ENCODE results near the gene MAL. TPM values are rescaled to one million over a fixed set of nuclear protein-coding genes. Genes with fewer than 3 reads are reported as not detected.

The MAL gene
- polyA plus RNA-seq, 1 donor, result 0.30 TPM

- WGBS (ENCODE audit: insufficient coverage, low lambda C conversion rate), result no CpG with 5 or more reads among the region's 23 CpGs
- no peaks in the 10 kb centered on the region for H3K4me1 ChIP-seq (ENCODE audit: control insufficient read depth, insufficient read depth, low read length)
- H3K36me3 ChIP-seq (ENCODE audit: control insufficient read depth, insufficient read depth, low read length), result no peaks in the 10 kb centered on the region
- no peak for DNase-seq
- H3K27me3 ChIP-seq (ENCODE audit: control insufficient read depth, insufficient read depth, low read length), result peaks cover 50% of the 10 kb centered on the region
- H3K4me3 ChIP-seq (ENCODE audit: low read length), result no peak overlapping the region
- H3K27ac ChIP-seq (ENCODE audit: low read length), result no peak overlapping the region
- H3K9me3 ChIP-seq (ENCODE audit: control insufficient read depth, low read depth, low read length), result no peaks in the 10 kb centered on the region
Observed at GRCh38 chr2:94996305-94997100, 29.0 kb upstream of the MAL start.

GRCh38 chr2:94997981-94998930 lies 27.3 kb upstream of the MAL start:
- Histone ChIP-seq H3K36me3 (ENCODE audit: control insufficient read depth, insufficient read depth, low read length) (no peaks in the 10 kb centered on the region), H3K27me3 (ENCODE audit: control insufficient read depth, insufficient read depth, low read length) (peaks cover 50% of the 10 kb centered on the region), H3K27ac (ENCODE audit: low read length) (no peak overlapping the region), H3K4me3 (ENCODE audit: low read length) (no peak overlapping the region), H3K9me3 (ENCODE audit: control insufficient read depth, low read depth, low read length) (no peaks in the 10 kb centered on the region), H3K4me1 (ENCODE audit: control insufficient read depth, insufficient read depth, low read length) (no peaks in the 10 kb centered on the region)
- DNase-seq, result no peak
- WGBS (ENCODE audit: insufficient coverage, low lambda C conversion rate), result no CpG with 5 or more reads among the region's 54 CpGs

GRCh38 chr2:94999431-94999883 lies 26.1 kb upstream of the MAL start:
- no CpG with 5 or more reads among the region's 7 CpGs for WGBS (ENCODE audit: insufficient coverage, low lambda C conversion rate)
- Histone ChIP-seq H3K4me1 (ENCODE audit: control insufficient read depth, insufficient read depth, low read length) (no peaks in the 10 kb centered on the region), H3K36me3 (ENCODE audit: control insufficient read depth, insufficient read depth, low read length) (no peaks in the 10 kb centered on the region), H3K27ac (ENCODE audit: low read length) (no peak overlapping the region), H3K27me3 (ENCODE audit: control insufficient read depth, insufficient read depth, low read length) (peaks cover 46% of the 10 kb centered on the region), H3K4me3 (ENCODE audit: low read length) (no peak overlapping the region), H3K9me3 (ENCODE audit: control insufficient read depth, low read depth, low read length) (no peaks in the 10 kb centered on the region)
- DNase-seq, result no peak

GRCh38 chr2:95001051-95001562 lies 24.4 kb upstream of the MAL start:
- H3K36me3 ChIP-seq (ENCODE audit: control insufficient read depth, insufficient read depth, low read length), result no peaks in the 10 kb centered on the region
- no peaks in the 10 kb centered on the region for H3K4me1 ChIP-seq (ENCODE audit: control insufficient read depth, insufficient read depth, low read length)
- H3K27me3 ChIP-seq (ENCODE audit: control insufficient read depth, insufficient read depth, low read length), result peaks cover 33% of the 10 kb centered on the region
- no CpG with 5 or more reads among the region's 5 CpGs for WGBS (ENCODE audit: insufficient coverage, low lambda C conversion rate)
- H3K9me3 ChIP-seq (ENCODE audit: control insufficient read depth, low read depth, low read length), result no peaks in the 10 kb centered on the region
- H3K4me3 ChIP-seq (ENCODE audit: low read length), result no peak overlapping the region
- DNase-seq, result no peak
- no peak overlapping the region for H3K27ac ChIP-seq (ENCODE audit: low read length)

GRCh38 chr2:95001701-95002100 lies 23.8 kb upstream of the MAL start:
- H3K27ac ChIP-seq (ENCODE audit: low read length), result no peak overlapping the region
- H3K4me3 ChIP-seq (ENCODE audit: low read length), result no peak overlapping the region
- peaks cover 30% of the 10 kb centered on the region for H3K27me3 ChIP-seq (ENCODE audit: control insufficient read depth, insufficient read depth, low read length)
- H3K36me3 ChIP-seq (ENCODE audit: control insufficient read depth, insufficient read depth, low read length), result no peaks in the 10 kb centered on the region
- no peak for DNase-seq
- no CpG with 5 or more reads among the region's 2 CpGs for WGBS (ENCODE audit: insufficient coverage, low lambda C conversion rate)
- H3K9me3 ChIP-seq (ENCODE audit: control insufficient read depth, low read depth, low read length), result no peaks in the 10 kb centered on the region
- H3K4me1 ChIP-seq (ENCODE audit: control insufficient read depth, insufficient read depth, low read length), result no peaks in the 10 kb centered on the region

- DNase-seq, result no peak
- WGBS (ENCODE audit: insufficient coverage, low lambda C conversion rate), result 100% methylated on average over 3 of the region's 5 CpGs
- Histone ChIP-seq H3K36me3 (ENCODE audit: control insufficient read depth, insufficient read depth, low read length) (no peaks in the 10 kb centered on the region), H3K27ac (ENCODE audit: low read length) (no peak overlapping the region), H3K9me3 (ENCODE audit: control insufficient read depth, low read depth, low read length) (no peaks in the 10 kb centered on the region), H3K4me1 (ENCODE audit: control insufficient read depth, insufficient read depth, low read length) (no peaks in the 10 kb centered on the region), H3K4me3 (ENCODE audit: low read length) (no peak overlapping the region), H3K27me3 (ENCODE audit: control insufficient read depth, insufficient read depth, low read length) (peaks cover 24% of the 10 kb centered on the region)
Observed at GRCh38 chr2:95002498-95002897, 23.0 kb upstream of the MAL start.

- Histone ChIP-seq H3K4me3 (ENCODE audit: low read length) (no peak overlapping the region), H3K36me3 (ENCODE audit: control insufficient read depth, insufficient read depth, low read length) (no peaks in the 10 kb centered on the region), H3K27ac (ENCODE audit: low read length) (no peak overlapping the region), H3K27me3 (ENCODE audit: control insufficient read depth, insufficient read depth, low read length) (peaks cover 6% of the 10 kb centered on the region), H3K9me3 (ENCODE audit: control insufficient read depth, low read depth, low read length) (no peaks in the 10 kb centered on the region), H3K4me1 (ENCODE audit: control insufficient read depth, insufficient read depth, low read length) (no peaks in the 10 kb centered on the region)
- DNase-seq, result no peak
- no CpG with 5 or more reads among the region's 5 CpGs for WGBS (ENCODE audit: insufficient coverage, low lambda C conversion rate)
Observed at GRCh38 chr2:95004287-95004686, 21.2 kb upstream of the MAL start.

GRCh38 chr2:95004711-95005110 lies 20.8 kb upstream of the MAL start:
- H3K9me3 ChIP-seq (ENCODE audit: control insufficient read depth, low read depth, low read length), result no peaks in the 10 kb centered on the region
- peaks cover 4% of the 10 kb centered on the region for H3K27me3 ChIP-seq (ENCODE audit: control insufficient read depth, insufficient read depth, low read length)
- no peak overlapping the region for H3K27ac ChIP-seq (ENCODE audit: low read length)
- H3K36me3 ChIP-seq (ENCODE audit: control insufficient read depth, insufficient read depth, low read length), result no peaks in the 10 kb centered on the region
- no peak for DNase-seq
- no peak overlapping the region for H3K4me3 ChIP-seq (ENCODE audit: low read length)
- no peaks in the 10 kb centered on the region for H3K4me1 ChIP-seq (ENCODE audit: control insufficient read depth, insufficient read depth, low read length)
- no CpG with 5 or more reads among the region's 8 CpGs for WGBS (ENCODE audit: insufficient coverage, low lambda C conversion rate)

- H3K4me1 ChIP-seq (ENCODE audit: control insufficient read depth, insufficient read depth, low read length), result no peaks in the 10 kb centered on the region
- no peak overlapping the region for H3K4me3 ChIP-seq (ENCODE audit: low read length)
- H3K27me3 ChIP-seq (ENCODE audit: control insufficient read depth, insufficient read depth, low read length), result no peaks in the 10 kb centered on the region
- no peak for DNase-seq
- H3K9me3 ChIP-seq (ENCODE audit: control insufficient read depth, low read depth, low read length), result no peaks in the 10 kb centered on the region
- H3K36me3 ChIP-seq (ENCODE audit: control insufficient read depth, insufficient read depth, low read length), result no peaks in the 10 kb centered on the region
- WGBS (ENCODE audit: insufficient coverage, low lambda C conversion rate), result no CpG with 5 or more reads among the region's 9 CpGs
- no peak overlapping the region for H3K27ac ChIP-seq (ENCODE audit: low read length)
Observed at GRCh38 chr2:95005726-95006125, 19.8 kb upstream of the MAL start.

GRCh38 chr2:95006588-95006987 lies 18.9 kb upstream of the MAL start:
- no peaks in the 10 kb centered on the region for H3K4me1 ChIP-seq (ENCODE audit: control insufficient read depth, insufficient read depth, low read length)
- H3K4me3 ChIP-seq (ENCODE audit: low read length), result no peak overlapping the region
- WGBS (ENCODE audit: insufficient coverage, low lambda C conversion rate), result 100% methylated on average over 1 of the region's 7 CpGs
- no peaks in the 10 kb centered on the region for H3K9me3 ChIP-seq (ENCODE audit: control insufficient read depth, low read depth, low read length)
- no peaks in the 10 kb centered on the region for H3K27me3 ChIP-seq (ENCODE audit: control insufficient read depth, insufficient read depth, low read length)
- no peak overlapping the region for H3K27ac ChIP-seq (ENCODE audit: low read length)
- DNase-seq, result no peak
- no peaks in the 10 kb centered on the region for H3K36me3 ChIP-seq (ENCODE audit: control insufficient read depth, insufficient read depth, low read length)

All from large intestine (tissue), 3 donors.